GM12878 (cell line): ENCODE results near the gene PSMC4. TPM values are rescaled to one million over a fixed set of nuclear protein-coding genes. Genes with fewer than 3 reads are reported as not detected.

Experiments
- ATAC-seq: fragments of 200-7000 bp; cut with Tn5 transposase; 3 replicates; pipeline ENCODE4 v1.9.1; 2020; ENCODE audit warnings: mild to moderate bottlenecking, moderate library complexity
- BruUV-seq: library from RNA; stranded (reverse); fragments of 400-500 nt; replicated peaks from 2 replicates; lab custom pipeline; 2021; lab: Mats Ljungman, UMichigan
- CTCF ChIA-PET: fragments of 300-600 bp; sonication (Branson Sonifier 250); formaldehyde crosslinking; extraction: SDS; loops from one replicate; lab custom pipeline; 2021; ENCODE audit warnings: inconsistent platforms; lab: Yijun Ruan, JAX
- POLR2A ChIA-PET: fragments of 350-600 bp; formaldehyde crosslinking; extraction: SDS; loops from one replicate; lab custom pipeline; 2021; ENCODE audit warnings: inconsistent platforms; lab: Charles Lee
- RAD21 ChIA-PET: fragments of 300-600 bp; sonication (Branson Sonifier 250); formaldehyde crosslinking; loops from one replicate; lab custom pipeline; 2023; ENCODE audit warnings: antibody characterized with exemption; ENCODE audit not compliant: unreplicated experiment; lab: Charles Lee
- SMC1A ChIA-PET: fragments of 300-600 bp; sonication (Branson Sonifier 250); formaldehyde crosslinking; loops from one replicate; lab custom pipeline; 2023; ENCODE audit not compliant: unreplicated experiment, uncharacterized antibody; lab: Charles Lee
- DNase-seq: peaks from one replicate; pipeline ENCODE4 v3.0.0-alpha.2; 2011; ENCODE audit warnings: low read depth, low spot score
- FAIRE-seq: peaks from 3 replicates; lab custom pipeline; 2011; peaks lifted over from hg19 to GRCh38; lab: Jason Lieb, UNC
- H2AFZ ChIP-seq: 2 replicates; pipeline ENCODE4 v1.6.0; 2011; ENCODE audit warnings: low read depth, low read length, control low read depth; ENCODE audit not compliant: control insufficient read depth
- H3K27ac ChIP-seq: 2 replicates; pipeline ENCODE4 v1.5.1; 2011; ENCODE audit warnings: control low read depth; ENCODE audit not compliant: control insufficient read depth, insufficient read depth
- H3K27me3 ChIP-seq, 2 experiments: replicated peaks in 1 of 2; 2 replicates each; pipeline versions ENCODE4 v1.6.0 to v1.6.1; 2011; ENCODE audit warnings: low read length in 1 of 2; ENCODE audit not compliant: control insufficient read depth in 2 of 2, insufficient read depth in 2 of 2
- H3K36me3 ChIP-seq, 2 experiments: 2 replicates each; pipeline ENCODE4 v1.5.1; 2011; ENCODE audit warnings: low read length in 1 of 2; ENCODE audit not compliant: control insufficient read depth in 2 of 2, insufficient read depth in 2 of 2
- H3K4me1 ChIP-seq: 2 replicates; pipeline ENCODE4 v1.6.1; 2011; ENCODE audit warnings: mild to moderate bottlenecking, low read length, moderate library complexity, mixed read lengths; ENCODE audit not compliant: control insufficient read depth, insufficient read depth
- H3K4me2 ChIP-seq: 2 replicates; pipeline ENCODE4 v1.6.0; 2011; ENCODE audit warnings: control low read depth; ENCODE audit not compliant: control insufficient read depth, insufficient read depth
- H3K4me3 ChIP-seq: fragments of 200-600 bp; sonication (generic); 2 replicates; pipeline ENCODE4 v1.5.1; 2016
- H3K79me2 ChIP-seq: 2 replicates; pipeline ENCODE4 v1.6.0; 2011; ENCODE audit warnings: low read length; ENCODE audit not compliant: control insufficient read depth, insufficient read depth
- H3K9ac ChIP-seq: 2 replicates; pipeline ENCODE4 v1.8.0; 2011; ENCODE audit warnings: low read length, control low read depth, mixed read lengths; ENCODE audit not compliant: control insufficient read depth, insufficient read depth
- H3K9me3 ChIP-seq: replicated peaks from 3 replicates; pipeline ENCODE4 v1.5.1; 2011; ENCODE audit warnings: mild to moderate bottlenecking, low read length; ENCODE audit not compliant: control insufficient read depth, insufficient read depth
- H4K20me1 ChIP-seq: 2 replicates; pipeline ENCODE4 v1.6.0; 2011; ENCODE audit not compliant: control insufficient read depth, insufficient read depth
- CREB1 ChIP-seq: IDR thresholded peaks from 2 replicates; pipeline ENCODE4 v1.6.1; 2012; ENCODE audit warnings: low read depth, mild to moderate bottlenecking, inconsistent platforms
- EED ChIP-seq: sonication (generic); IDR thresholded peaks from 2 replicates; pipeline ENCODE4 v1.6.1; 2016; ENCODE audit warnings: antibody characterized with exemption, low read depth
- FOS ChIP-seq: IDR thresholded peaks from 3 replicates; pipeline ENCODE4 v1.6.1; 2011; ENCODE audit warnings: borderline replicate concordance; ENCODE audit not compliant: insufficient read length; ENCODE audit errors: extremely low read depth
- IRF4 ChIP-seq: IDR thresholded peaks from 2 replicates; pipeline ENCODE4 v1.6.1; 2011; ENCODE audit warnings: low read depth, low read length
- MXI1 ChIP-seq: fragments of 150-350 bp; IDR thresholded peaks from 2 replicates; pipeline ENCODE4 v1.6.1; 2011; ENCODE audit warnings: low read depth, mild to moderate bottlenecking, inconsistent platforms, low read length, improper control_type of control experiment
- RB1 ChIP-seq: fragments of 450-650 bp; formaldehyde crosslinking; IDR thresholded peaks from 2 replicates; pipeline ENCODE4 v1.6.1; 2017; ENCODE audit warnings: mild to moderate bottlenecking, borderline replicate concordance
- RFX5 ChIP-seq: IDR thresholded peaks from 2 replicates; pipeline ENCODE4 v1.6.1; 2011; ENCODE audit warnings: low read depth, low read length, improper control_type of control experiment
- WRNIP1 ChIP-seq: IDR thresholded peaks from 2 replicates; pipeline ENCODE4 v1.6.1; 2011; ENCODE audit warnings: low read depth, low read length, improper control_type of control experiment, borderline replicate concordance
- WGBS: methylation state at CpG from one replicate; pipeline ENCODE4 v1.1.6; 2016; ENCODE audit warnings: low lambda C conversion rate; ENCODE audit not compliant: insufficient replicate concordance, insufficient coverage; ENCODE audit errors: missing lambda C conversion rate; 5-methylcytosine and 5-hydroxymethylcytosine counted together
- in situ Hi-C: fragments of 300-500 bp; cut with MboI; formaldehyde crosslinking; loops from 9 replicates; pipeline ENCODE4 v1.14.3; 2018; ENCODE audit warnings: mixed read lengths
- intact Hi-C: fragments of 100-400 bp; cut with micrococcal nuclease; formaldehyde crosslinking; loops from one replicate; pipeline ENCODE4 v1.14.2; 2022; ENCODE audit not compliant: unreplicated experiment
- polyA plus RNA-seq, 11 experiments: library from polyadenylated mRNA; depleted of rRNA in 4 of 11; unstranded in 6 of 11; stranded (reverse) in 5 of 11; fragments of >200 nt; fragmentation: Nextera tagmentation in 4 of 11; fragmentation: Illumina TruSeq in 1 of 11; extraction: Ambion mirVana in 4 of 11; extraction: Trizol in 1 of 11; gene quantifications; 1 replicate in 1 of 11; 2 replicates in 10 of 11; pipeline versions ENCODE4 v1.2.1 to v1.2.3, GENCODE V29; 2011 to 2016; ENCODE audit warnings: inconsistent platforms in 2 of 11, missing spikeins in 2 of 11, low read depth in 1 of 11
- total RNA-seq, 4 experiments: library from RNA; depleted of rRNA in 3 of 4; stranded (reverse); fragments of >200 nt in 3 of 4; fragmentation: Illumina TruSeq in 1 of 4; extraction: Trizol in 1 of 4; gene quantifications; 2 replicates each; pipeline versions ENCODE4 v1.2.1 to v1.2.3, GENCODE V29; 2013 to 2021
- TF ChIP-seq, protein P1 (sequence below): fragments of 450-650 bp; IDR thresholded peaks from 2 replicates; pipeline ENCODE4 v1.6.1; 2017; ENCODE audit warnings: mild to moderate bottlenecking, moderate library complexity
- TF ChIP-seq, protein P2 (sequence below): IDR thresholded peaks from 2 replicates; pipeline ENCODE4 v1.6.1; 2011; ENCODE audit warnings: borderline replicate concordance, low read depth, mild to moderate bottlenecking, moderate library complexity, mixed read lengths, low read length; ENCODE audit not compliant: insufficient read depth; ENCODE audit errors: extremely low read length

Gene PSMC4
- total and polyA plus RNA-seq, 10 of the 15 experiments (the other 5 are each of a cell fraction or from before 2014, with no cell fraction given), result 55.2 to 328 (median 127) TPM

DNA sequence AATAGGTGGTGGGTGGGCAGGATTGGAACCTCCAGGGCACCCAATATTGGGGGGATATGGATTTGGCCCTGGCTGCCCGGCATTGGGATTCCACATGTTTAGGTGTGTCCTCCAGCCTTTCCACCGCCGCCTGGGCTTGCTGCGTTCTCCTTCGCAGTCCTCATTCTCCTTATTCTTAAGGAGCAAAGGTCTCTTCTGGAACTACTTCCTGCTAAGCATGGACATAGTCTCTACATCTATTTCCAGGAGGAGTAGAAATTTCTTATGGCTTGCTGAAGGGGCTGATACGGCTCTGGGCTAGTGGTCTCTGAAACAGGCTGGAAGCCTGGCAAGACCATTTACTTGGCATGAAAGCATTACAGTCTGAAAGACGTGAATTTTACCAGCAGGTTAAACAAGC lies 27.4 kb upstream of the PSMC4 start:
- H3K27ac ChIP-seq, result peak overlapping the region; percentile 46; the same call in 1 of the 2 replicates
- in situ Hi-C loops (no loop called here), intact Hi-C loops (no loop called here)
- TF ChIP-seq WRNIP1, result no peak
- TF ChIP-seq EED, result no peak
- TF ChIP-seq, protein P1, sequence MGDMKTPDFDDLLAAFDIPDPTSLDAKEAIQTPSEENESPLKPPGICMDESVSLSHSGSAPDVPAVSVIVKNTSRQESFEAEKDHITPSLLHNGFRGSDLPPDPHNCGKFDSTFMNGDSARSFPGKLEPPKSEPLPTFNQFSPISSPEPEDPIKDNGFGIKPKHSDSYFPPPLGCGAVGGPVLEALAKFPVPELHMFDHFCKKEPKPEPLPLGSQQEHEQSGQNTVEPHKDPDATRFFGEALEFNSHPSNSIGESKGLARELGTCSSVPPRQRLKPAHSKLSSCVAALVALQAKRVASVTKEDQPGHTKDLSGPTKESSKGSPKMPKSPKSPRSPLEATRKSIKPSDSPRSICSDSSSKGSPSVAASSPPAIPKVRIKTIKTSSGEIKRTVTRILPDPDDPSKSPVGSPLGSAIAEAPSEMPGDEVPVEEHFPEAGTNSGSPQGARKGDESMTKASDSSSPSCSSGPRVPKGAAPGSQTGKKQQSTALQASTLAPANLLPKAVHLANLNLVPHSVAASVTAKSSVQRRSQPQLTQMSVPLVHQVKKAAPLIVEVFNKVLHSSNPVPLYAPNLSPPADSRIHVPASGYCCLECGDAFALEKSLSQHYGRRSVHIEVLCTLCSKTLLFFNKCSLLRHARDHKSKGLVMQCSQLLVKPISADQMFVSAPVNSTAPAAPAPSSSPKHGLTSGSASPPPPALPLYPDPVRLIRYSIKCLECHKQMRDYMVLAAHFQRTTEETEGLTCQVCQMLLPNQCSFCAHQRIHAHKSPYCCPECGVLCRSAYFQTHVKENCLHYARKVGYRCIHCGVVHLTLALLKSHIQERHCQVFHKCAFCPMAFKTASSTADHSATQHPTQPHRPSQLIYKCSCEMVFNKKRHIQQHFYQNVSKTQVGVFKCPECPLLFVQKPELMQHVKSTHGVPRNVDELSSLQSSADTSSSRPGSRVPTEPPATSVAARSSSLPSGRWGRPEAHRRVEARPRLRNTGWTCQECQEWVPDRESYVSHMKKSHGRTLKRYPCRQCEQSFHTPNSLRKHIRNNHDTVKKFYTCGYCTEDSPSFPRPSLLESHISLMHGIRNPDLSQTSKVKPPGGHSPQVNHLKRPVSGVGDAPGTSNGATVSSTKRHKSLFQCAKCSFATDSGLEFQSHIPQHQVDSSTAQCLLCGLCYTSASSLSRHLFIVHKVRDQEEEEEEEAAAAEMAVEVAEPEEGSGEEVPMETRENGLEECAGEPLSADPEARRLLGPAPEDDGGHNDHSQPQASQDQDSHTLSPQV, result no peak
- TF ChIP-seq, protein P2, sequence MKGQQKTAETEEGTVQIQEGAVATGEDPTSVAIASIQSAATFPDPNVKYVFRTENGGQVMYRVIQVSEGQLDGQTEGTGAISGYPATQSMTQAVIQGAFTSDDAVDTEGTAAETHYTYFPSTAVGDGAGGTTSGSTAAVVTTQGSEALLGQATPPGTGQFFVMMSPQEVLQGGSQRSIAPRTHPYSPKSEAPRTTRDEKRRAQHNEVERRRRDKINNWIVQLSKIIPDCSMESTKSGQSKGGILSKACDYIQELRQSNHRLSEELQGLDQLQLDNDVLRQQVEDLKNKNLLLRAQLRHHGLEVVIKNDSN, result no peak
- no peak for TF ChIP-seq FOS
- TF ChIP-seq IRF4, result no peak
- TF ChIP-seq MXI1, result no peak
- no peak for TF ChIP-seq RFX5
- TF ChIP-seq RB1, result no peak
- no peak for TF ChIP-seq CREB1
- ATAC-seq (no peak), FAIRE-seq (no peak), DNase-seq (no peak)
- H3K36me3 ChIP-seq, result no peaks in the 10 kb centered on the region
- WGBS, result 96% methylated on average over 7 of the region's 7 CpGs
- H3K79me2 ChIP-seq, result no peaks in the 10 kb centered on the region
- H3K4me1 ChIP-seq, result peaks cover 20% of the 10 kb centered on the region
- BruUV-seq, result TSS peak; percentile 85
- H3K27me3 ChIP-seq, result no peaks in the 10 kb centered on the region
- no peak overlapping the region for H3K4me2 ChIP-seq
- H3K9me3 ChIP-seq, result no peaks in the 10 kb centered on the region; the same call in 1 of the 3 replicates
- no peak overlapping the region for H3K9ac ChIP-seq
- H3K4me3 ChIP-seq, result no peak overlapping the region
- SMC1A ChIA-PET, result interaction anchor here (1.4 to 9.6 kb wide), 3 partner anchors 10 to 26 kb away, joined by 3 to 115 read pairs (median 88); partner anchors contain the start of gene PSMC4
- H4K20me1 ChIP-seq, result no peaks in the 10 kb centered on the region
- POLR2A ChIA-PET, result interaction anchor here (0.5 to 7.1 kb wide), 4 partner anchors 12 to 200 kb away, joined by 4 to 64 read pairs (median 12); partner anchors contain the start of gene PSMC4
- H2AFZ ChIP-seq, result no peak overlapping the region
- RAD21 ChIA-PET, result interaction anchor here (1.9 to 7.0 kb wide), 2 partner anchors 10 to 27 kb away, joined by 18 to 50 read pairs; partner anchors contain the start of gene PSMC4
- CTCF ChIA-PET, result interaction anchor here (1.8 to 6.4 kb wide), 2 partner anchors 10 to 26 kb away, joined by 14 to 84 read pairs; partner anchors contain the start of gene PSMC4
